Thyroid gland (tissue), 4 donors: Measurements from ENCODE around the gene ACBD5.

Experiments used
- POLR2A ChIP-seq, 2 donors: fragments of 450-650 bp; IDR thresholded peaks; one replicate each; pipeline ENCODE4 v1.6.1; 2017; ENCODE audit warnings: antibody characterized with exemption in 2 of 2, mild to moderate bottlenecking in 2 of 2, moderate library complexity in 1 of 2
- TF ChIP-seq, protein P1 (sequence below), 6 experiments: fragments of 200-600 bp in 3 of 6; fragments of 450-650 bp in 3 of 6; sonication (generic) in 3 of 6; IDR thresholded peaks; one replicate each; pipeline ENCODE4 v1.5.1; 2016 to 2019; ENCODE audit warnings: antibody characterized with exemption in 6 of 6, mild to moderate bottlenecking in 2 of 6, inconsistent platforms in 1 of 6, moderate library complexity in 1 of 6

DNA sequence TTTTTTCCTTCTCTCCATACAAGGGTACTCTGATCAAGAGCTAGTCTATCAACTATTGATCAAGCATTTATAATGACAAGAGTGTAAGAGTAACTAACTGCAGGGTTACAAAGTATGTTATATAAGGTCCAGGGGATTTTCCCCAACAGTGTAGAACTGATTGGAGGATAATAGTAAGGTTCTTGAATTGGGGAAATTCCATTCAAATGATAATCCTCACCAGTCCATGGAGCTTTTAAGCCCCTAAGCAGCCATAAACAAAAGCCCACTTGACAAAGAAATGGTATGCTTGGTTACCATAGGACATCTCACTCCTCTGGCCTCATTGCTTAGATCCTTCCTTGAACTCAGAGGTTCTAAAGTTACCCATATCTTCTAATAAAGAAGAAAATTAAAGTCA is 94.7 kb downstream of the ACBD5 start:
- TF ChIP-seq, protein P1, sequence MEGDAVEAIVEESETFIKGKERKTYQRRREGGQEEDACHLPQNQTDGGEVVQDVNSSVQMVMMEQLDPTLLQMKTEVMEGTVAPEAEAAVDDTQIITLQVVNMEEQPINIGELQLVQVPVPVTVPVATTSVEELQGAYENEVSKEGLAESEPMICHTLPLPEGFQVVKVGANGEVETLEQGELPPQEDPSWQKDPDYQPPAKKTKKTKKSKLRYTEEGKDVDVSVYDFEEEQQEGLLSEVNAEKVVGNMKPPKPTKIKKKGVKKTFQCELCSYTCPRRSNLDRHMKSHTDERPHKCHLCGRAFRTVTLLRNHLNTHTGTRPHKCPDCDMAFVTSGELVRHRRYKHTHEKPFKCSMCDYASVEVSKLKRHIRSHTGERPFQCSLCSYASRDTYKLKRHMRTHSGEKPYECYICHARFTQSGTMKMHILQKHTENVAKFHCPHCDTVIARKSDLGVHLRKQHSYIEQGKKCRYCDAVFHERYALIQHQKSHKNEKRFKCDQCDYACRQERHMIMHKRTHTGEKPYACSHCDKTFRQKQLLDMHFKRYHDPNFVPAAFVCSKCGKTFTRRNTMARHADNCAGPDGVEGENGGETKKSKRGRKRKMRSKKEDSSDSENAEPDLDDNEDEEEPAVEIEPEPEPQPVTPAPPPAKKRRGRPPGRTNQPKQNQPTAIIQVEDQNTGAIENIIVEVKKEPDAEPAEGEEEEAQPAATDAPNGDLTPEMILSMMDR (IDR thresholded peaks at IDR 0.05), result no peak
- TF ChIP-seq POLR2A (IDR thresholded peaks at IDR 0.05), result no peak
